ENCODE results near the gene TRIL. TPM values are rescaled to one million over a fixed set of nuclear protein-coding genes. Genes with fewer than 3 reads are reported as not detected.

TRIL gene
- total and polyA plus RNA-seq, 2 donors (not counting 1 experiment from before 2014, with no cell fraction given), result not detected

GRCh38 chr7:28976022-28976421 is 17.9 kb upstream of the TRIL start:
- intact Hi-C loops (cut with micrococcal nuclease), result no loop called here

DNA sequence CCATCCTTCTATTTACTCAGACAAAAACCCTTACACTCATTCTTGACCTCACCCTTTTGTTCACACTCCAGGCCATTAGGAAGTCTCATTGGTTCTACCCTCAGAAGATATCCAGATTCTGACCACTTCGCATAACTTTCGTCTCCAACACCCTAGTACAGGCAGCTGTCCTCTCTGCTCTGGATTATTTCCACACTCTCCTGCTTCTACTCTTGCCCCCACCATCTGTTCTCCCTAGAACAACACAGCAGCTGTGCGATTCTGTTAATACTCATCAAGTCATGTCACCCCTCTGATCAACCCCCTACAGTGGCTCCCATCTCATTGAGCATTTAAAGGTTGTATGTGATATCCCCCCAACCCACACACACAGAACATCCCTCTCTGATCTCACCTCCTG is 15.5 kb upstream of the TRIL start:
- no peak overlapping the region for H2AFZ ChIP-seq (ENCODE audit: insufficient read depth, low read depth, low read length, poor library complexity, severe bottlenecking)
- no peaks in the 10 kb centered on the region for H3K4me1 Mint-ChIP-seq
- no peak overlapping the region for H3K9ac ChIP-seq (ENCODE audit: low read length)
- peaks cover 0 to 11% (median 2%) of the 10 kb centered on the region in 4 experiments for H3K27me3 ChIP-seq (replicated peaks in 1 of 4; ENCODE audit: control extremely low read depth in 1 of 4, control insufficient read depth in 3 of 4, insufficient read depth in 4 of 4, low read length in 3 of 4)
- H3K4me1 ChIP-seq (ENCODE audit: control insufficient read depth in 2 of 2, insufficient read depth in 2 of 2, low read length in 2 of 2), result no peaks in the 10 kb centered on the region
- no peak overlapping the region for H3K27ac ChIP-seq (ENCODE audit: low read length in 2 of 2)
- DNase-seq, result no peak
- no peaks in the 10 kb centered on the region for H3K36me3 ChIP-seq (replicated peaks in 1 of 2; ENCODE audit: control extremely low read depth in 1 of 2, control insufficient read depth in 1 of 2, extremely low read depth in 1 of 2, insufficient read depth in 2 of 2, low read length in 1 of 2)
- ATAC-seq (ENCODE audit: low read depth), result no peak
- peaks cover 29% of the 10 kb centered on the region for H3K27me3 Mint-ChIP-seq
- H4K20me1 ChIP-seq (ENCODE audit: control insufficient read depth, insufficient read depth, low read length, poor library complexity, severe bottlenecking), result no peaks in the 10 kb centered on the region
- intact Hi-C loops (cut with micrococcal nuclease), result no loop called here
- peaks cover 15% of the 10 kb centered on the region for H3K9me3 Mint-ChIP-seq (ENCODE audit: insufficient read depth)
- peaks cover 0 to 12% (median 5%) of the 10 kb centered on the region in 3 donors for H3K9me3 ChIP-seq (ENCODE audit: control extremely low read depth in 1 of 3, control insufficient read depth in 2 of 3, insufficient read depth in 1 of 3, low read length in 2 of 3)
- H3K4me3 Mint-ChIP-seq, result no peak overlapping the region
- no peak overlapping the region for H3K4me3 ChIP-seq (ENCODE audit: control extremely low read depth in 1 of 5, extremely low read depth in 1 of 5, insufficient read depth in 1 of 5, low read depth in 2 of 5, low read length in 4 of 5)
- WGBS (ENCODE audit: insufficient coverage), result 88% methylated on average over 2 of the region's 3 CpGs
- H3K4me2 ChIP-seq (replicated peaks; ENCODE audit: low read depth, low read length, poor library complexity, severe bottlenecking), result no peak overlapping the region
- ChIA-PET CTCF (no interaction called here), POLR2A (no interaction called here)
- H3K79me2 ChIP-seq (ENCODE audit: control insufficient read depth, insufficient read depth, low read length), result no peaks in the 10 kb centered on the region
- no peak for TF ChIP-seq EZH2 (IDR thresholded peaks at IDR 0.05; ENCODE audit: borderline replicate concordance, insufficient read depth, low read depth, low read length, poor library complexity, severe bottlenecking)
- TF ChIP-seq, protein P1, sequence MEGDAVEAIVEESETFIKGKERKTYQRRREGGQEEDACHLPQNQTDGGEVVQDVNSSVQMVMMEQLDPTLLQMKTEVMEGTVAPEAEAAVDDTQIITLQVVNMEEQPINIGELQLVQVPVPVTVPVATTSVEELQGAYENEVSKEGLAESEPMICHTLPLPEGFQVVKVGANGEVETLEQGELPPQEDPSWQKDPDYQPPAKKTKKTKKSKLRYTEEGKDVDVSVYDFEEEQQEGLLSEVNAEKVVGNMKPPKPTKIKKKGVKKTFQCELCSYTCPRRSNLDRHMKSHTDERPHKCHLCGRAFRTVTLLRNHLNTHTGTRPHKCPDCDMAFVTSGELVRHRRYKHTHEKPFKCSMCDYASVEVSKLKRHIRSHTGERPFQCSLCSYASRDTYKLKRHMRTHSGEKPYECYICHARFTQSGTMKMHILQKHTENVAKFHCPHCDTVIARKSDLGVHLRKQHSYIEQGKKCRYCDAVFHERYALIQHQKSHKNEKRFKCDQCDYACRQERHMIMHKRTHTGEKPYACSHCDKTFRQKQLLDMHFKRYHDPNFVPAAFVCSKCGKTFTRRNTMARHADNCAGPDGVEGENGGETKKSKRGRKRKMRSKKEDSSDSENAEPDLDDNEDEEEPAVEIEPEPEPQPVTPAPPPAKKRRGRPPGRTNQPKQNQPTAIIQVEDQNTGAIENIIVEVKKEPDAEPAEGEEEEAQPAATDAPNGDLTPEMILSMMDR (IDR thresholded peaks at IDR 0.05), result no peak
- H3K27ac Mint-ChIP-seq, result no peak overlapping the region

More at GRCh38 chr7:28976022-28976421, 17.9 kb upstream of the TRIL start:
- Mint-ChIP-seq H3K27ac (no peak overlapping the region), H3K4me1 (no peaks in the 10 kb centered on the region), H3K27me3 (peaks cover 32% of the 10 kb centered on the region), H3K4me3 (no peak overlapping the region), H3K9me3 (ENCODE audit: insufficient read depth) (peaks cover 15% of the 10 kb centered on the region)
- H3K4me1 ChIP-seq (ENCODE audit: control insufficient read depth in 2 of 2, insufficient read depth in 2 of 2, low read length in 2 of 2), result no peaks in the 10 kb centered on the region
- ATAC-seq (ENCODE audit: low read depth) (no peak), DNase-seq (no peak)
- H4K20me1 ChIP-seq (ENCODE audit: control insufficient read depth, insufficient read depth, low read length, poor library complexity, severe bottlenecking), result no peaks in the 10 kb centered on the region
- 100% methylated on average over 2 of the region's 3 CpGs for WGBS (ENCODE audit: insufficient coverage)
- no peak overlapping the region for H2AFZ ChIP-seq (ENCODE audit: insufficient read depth, low read depth, low read length, poor library complexity, severe bottlenecking)
- ChIA-PET CTCF (interaction anchor here (0.8 to 1.7 kb wide), 2 partner anchors 9 to 50 kb away, joined by 3 to 5 read pairs; no protein-coding TSS in a partner anchor), POLR2A (no interaction called here)
- H3K4me3 ChIP-seq (ENCODE audit: control extremely low read depth in 1 of 5, extremely low read depth in 1 of 5, insufficient read depth in 1 of 5, low read depth in 2 of 5, low read length in 4 of 5), result no peak overlapping the region
- no peak for TF ChIP-seq EZH2 (IDR thresholded peaks at IDR 0.05; ENCODE audit: borderline replicate concordance, insufficient read depth, low read depth, low read length, poor library complexity, severe bottlenecking)
- TF ChIP-seq, protein P1 (IDR thresholded peaks at IDR 0.05), result no peak
- peaks cover 0 to 12% (median 5%) of the 10 kb centered on the region in 3 donors for H3K9me3 ChIP-seq (ENCODE audit: control extremely low read depth in 1 of 3, control insufficient read depth in 2 of 3, insufficient read depth in 1 of 3, low read length in 2 of 3)
- H3K9ac ChIP-seq (ENCODE audit: low read length), result no peak overlapping the region
- H3K27me3 ChIP-seq (replicated peaks in 1 of 4; ENCODE audit: control extremely low read depth in 1 of 4, control insufficient read depth in 3 of 4, insufficient read depth in 4 of 4, low read length in 3 of 4), result peaks cover 0 to 11% (median 2%) of the 10 kb centered on the region in 4 experiments
- no peaks in the 10 kb centered on the region for H3K36me3 ChIP-seq (replicated peaks in 1 of 2; ENCODE audit: control extremely low read depth in 1 of 2, control insufficient read depth in 1 of 2, extremely low read depth in 1 of 2, insufficient read depth in 2 of 2, low read length in 1 of 2)
- H3K27ac ChIP-seq (ENCODE audit: low read length in 2 of 2), result no peak overlapping the region
- no peaks in the 10 kb centered on the region for H3K79me2 ChIP-seq (ENCODE audit: control insufficient read depth, insufficient read depth, low read length)
- no peak overlapping the region for H3K4me2 ChIP-seq (replicated peaks; ENCODE audit: low read depth, low read length, poor library complexity, severe bottlenecking)

All from B cell (primary cell).